Caco-2 (cell line): ENCODE data around the gene FOCAD. TPM values are rescaled to one million over a fixed set of nuclear protein-coding genes. Genes with fewer than 3 reads are reported as not detected.

Source experiments
- BruUV-seq: library from RNA; stranded (reverse); fragments of 400-500 nt; replicated peaks from 2 replicates; lab custom pipeline; 2021; lab: Mats Ljungman, UMichigan
- CTCF ChIA-PET: fragments of 300-600 bp; sonication (Branson Sonifier 250); formaldehyde crosslinking; loops from one replicate; lab custom pipeline; 2022; ENCODE audit warnings: antibody characterized with exemption; lab: Charles Lee
- POLR2A ChIA-PET: fragments of 300-600 bp; sonication (Branson Sonifier 250); formaldehyde crosslinking; loops from one replicate; lab custom pipeline; 2022; ENCODE audit warnings: antibody characterized with exemption; lab: Charles Lee
- DNase-seq, 2 experiments: peaks; one replicate each; pipeline versions ENCODE4 v3.0.0 to v3.0.0-alpha.2; 2020 to 2022
- H3K27me3 ChIP-seq: replicated peaks from 2 replicates; pipeline ENCODE4 v1.6.0; 2011; ENCODE audit warnings: low read length; ENCODE audit not compliant: control insufficient read depth, insufficient read depth
- H3K36me3 ChIP-seq: 2 replicates; pipeline ENCODE4 v1.5.1; 2011; ENCODE audit warnings: low read length; ENCODE audit not compliant: control insufficient read depth, insufficient read depth
- H3K4me1 ChIP-seq: fragments of 250-450 bp; sonication (Bioruptor Pico); 2 replicates; pipeline ENCODE4 v1.5.1; 2020; ENCODE audit warnings: mild to moderate bottlenecking
- H3K4me3 ChIP-seq: 2 replicates; pipeline ENCODE4 v1.5.1; 2011; ENCODE audit warnings: low read depth, mild to moderate bottlenecking, control low read depth, low read length
- H3K9me3 ChIP-seq: fragments of 250-450 bp; sonication (Bioruptor Pico); 2 replicates; pipeline ENCODE4 v1.5.1; 2020; ENCODE audit warnings: mild to moderate bottlenecking, moderate library complexity
- H3K27ac Mint-ChIP-seq: one replicate; pipeline ENCODE4 v1.8.0; 2022; ENCODE audit warnings: mixed read lengths; ENCODE audit not compliant: unreplicated experiment
- H3K27me3 Mint-ChIP-seq: one replicate; pipeline ENCODE4 v1.8.0; 2022; ENCODE audit warnings: mixed read lengths; ENCODE audit not compliant: insufficient read depth, unreplicated experiment
- H3K36me3 Mint-ChIP-seq: one replicate; pipeline ENCODE4 v1.8.0; 2022; ENCODE audit warnings: mild to moderate bottlenecking, mixed read lengths; ENCODE audit not compliant: insufficient read depth, unreplicated experiment
- H3K4me1 Mint-ChIP-seq: one replicate; pipeline ENCODE4 v1.8.0; 2022; ENCODE audit warnings: low read depth, mixed read lengths; ENCODE audit not compliant: unreplicated experiment
- H3K4me3 Mint-ChIP-seq: one replicate; pipeline ENCODE4 v1.8.0; 2022; ENCODE audit warnings: mild to moderate bottlenecking, moderate library complexity, mixed read lengths; ENCODE audit not compliant: unreplicated experiment
- H3K9me3 Mint-ChIP-seq: one replicate; pipeline ENCODE4 v1.8.0; 2022; ENCODE audit warnings: mixed read lengths; ENCODE audit not compliant: unreplicated experiment
- CTCF ChIP-seq, 2 experiments: fragments of 200-600 bp in 1 of 2; IDR thresholded peaks; 1 replicate in 1 of 2; 2 replicates in 1 of 2; pipeline versions ENCODE4 v1.5.1 to v1.8.0; 2011 to 2022; ENCODE audit warnings: antibody characterized with exemption in 1 of 2, control low read depth in 1 of 2, inconsistent platforms in 1 of 2, low read depth in 1 of 2, low read length in 1 of 2, mild to moderate bottlenecking in 1 of 2, moderate library complexity in 1 of 2; ENCODE audit not compliant: insufficient read depth in 1 of 2, severe bottlenecking in 1 of 2, unreplicated experiment in 1 of 2
- intact Hi-C: fragments of 100-400 bp; cut with micrococcal nuclease; formaldehyde crosslinking; loops from one replicate; pipeline ENCODE4 v1.10.0; 2022; ENCODE audit not compliant: unreplicated experiment
- total RNA-seq: library from RNA; stranded (reverse); gene quantifications from 2 replicates; pipeline ENCODE4 v1.2.3, GENCODE V29; 2022

Gene FOCAD
- total RNA-seq, 1 experiment from 2014 or later, result 20.4 TPM

DNA sequence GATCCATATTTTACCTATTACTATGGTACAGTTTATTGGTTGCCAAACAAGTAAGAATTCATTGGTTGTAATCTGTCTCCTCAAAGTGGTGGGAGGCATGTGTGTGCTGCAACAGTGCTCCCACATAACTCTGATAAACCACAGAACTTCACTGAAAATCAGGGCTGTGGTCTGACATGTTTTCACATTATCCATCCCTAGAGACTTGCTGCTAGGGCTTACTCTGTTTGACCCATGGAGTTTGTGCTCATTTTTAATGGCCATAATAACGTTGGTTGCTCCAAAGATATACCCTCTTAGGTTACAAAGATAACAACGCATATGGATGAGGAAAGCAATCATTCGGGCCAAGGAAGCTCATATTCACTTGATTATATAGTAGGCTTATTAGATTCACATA, 310.4 kb downstream of the FOCAD start:
- Mint-ChIP-seq H3K4me1 (no peaks in the 10 kb centered on the region), H3K36me3 (no peaks in the 10 kb centered on the region), H3K4me3 (no peak overlapping the region), H3K27ac (no peak overlapping the region), H3K27me3 (no peaks in the 10 kb centered on the region), H3K9me3 (no peaks in the 10 kb centered on the region)
- no peak for TF ChIP-seq CTCF (IDR thresholded peaks at IDR 0.05; ENCODE audit: insufficient read depth in 1 of 2, low read depth in 1 of 2, low read length in 1 of 2, severe bottlenecking in 1 of 2, unreplicated experiment in 1 of 2)
- Histone ChIP-seq H3K4me3 (no peak overlapping the region), H3K27me3 (no peaks in the 10 kb centered on the region), H3K4me1 (no peaks in the 10 kb centered on the region), H3K9me3 (no peaks in the 10 kb centered on the region), H3K36me3 (no peaks in the 10 kb centered on the region; the same call in 1 of the 2 replicates)
- no TSS peak for BruUV-seq
- no peak for DNase-seq
- POLR2A ChIA-PET, result no interaction called here
- intact Hi-C loops, result no loop called here
- CTCF ChIA-PET, result no interaction called here

- no peak for TF ChIP-seq CTCF (IDR thresholded peaks at IDR 0.05; ENCODE audit: insufficient read depth in 1 of 2, low read depth in 1 of 2, low read length in 1 of 2, severe bottlenecking in 1 of 2, unreplicated experiment in 1 of 2)
- Histone ChIP-seq H3K4me3 (no peak overlapping the region), H3K27me3 (no peaks in the 10 kb centered on the region), H3K36me3 (no peaks in the 10 kb centered on the region; the same call in 1 of the 2 replicates), H3K9me3 (no peaks in the 10 kb centered on the region), H3K4me1 (no peaks in the 10 kb centered on the region)
- H3K36me3 Mint-ChIP-seq, result no peaks in the 10 kb centered on the region
- H3K4me1 Mint-ChIP-seq, result no peaks in the 10 kb centered on the region
- ChIA-PET CTCF (no interaction called here), POLR2A (no interaction called here)
- no peaks in the 10 kb centered on the region for H3K27me3 Mint-ChIP-seq
- intact Hi-C loops, result no loop called here
- H3K9me3 Mint-ChIP-seq, result no peaks in the 10 kb centered on the region
- no peak overlapping the region for H3K4me3 Mint-ChIP-seq
- DNase-seq, result no peak
- no TSS peak for BruUV-seq
- H3K27ac Mint-ChIP-seq, result no peak overlapping the region
Observed at GRCh38 chr9:20995616-20996015, 311.6 kb downstream of the FOCAD start.

- H3K27ac Mint-ChIP-seq, result no peak overlapping the region
- Histone ChIP-seq H3K9me3 (no peaks in the 10 kb centered on the region), H3K4me3 (no peak overlapping the region), H3K4me1 (no peaks in the 10 kb centered on the region), H3K36me3 (no peaks in the 10 kb centered on the region), H3K27me3 (no peaks in the 10 kb centered on the region)
- DNase-seq, result no peak
- no peaks in the 10 kb centered on the region for H3K9me3 Mint-ChIP-seq
- TF ChIP-seq CTCF (IDR thresholded peaks at IDR 0.05; ENCODE audit: insufficient read depth in 1 of 2, low read depth in 1 of 2, low read length in 1 of 2, severe bottlenecking in 1 of 2, unreplicated experiment in 1 of 2), result no peak
- no TSS peak for BruUV-seq
- peaks cover 7% of the 10 kb centered on the region for H3K36me3 Mint-ChIP-seq
- intact Hi-C loops, result no loop called here
- no peaks in the 10 kb centered on the region for H3K4me1 Mint-ChIP-seq
- POLR2A ChIA-PET, result no interaction called here
- CTCF ChIA-PET, result no interaction called here
- no peak overlapping the region for H3K4me3 Mint-ChIP-seq
- H3K27me3 Mint-ChIP-seq, result no peaks in the 10 kb centered on the region
Observed at GRCh38 chr9:20996809-20997208, 312.8 kb downstream of the FOCAD start.
